CD4-positive, alpha-beta T cell treated with Interleukin-2 at 100 ng/mL for 4 hours (primary cell): ENCODE measurements around the gene ACER3.
"Not testable (repeated sequence)": the region's sequence is repeated elsewhere in the genome, so short reads cannot be mapped to it uniquely, and the experiment has no call there.

ENCODE experiments used
- DNase-seq: peaks from one replicate; pipeline ENCODE4 v3.0.0-alpha.2; 2020; ENCODE audit warnings: low spot score

Gene ACER3

GRCh38 chr11:77059806-77060205 lies 199.1 kb downstream of the ACER3 start:
- no peak for DNase-seq

- no peak for DNase-seq
Observed at GRCh38 chr11:77060234-77060633, 199.5 kb downstream of the ACER3 start.

GRCh38 chr11:77061258-77061657 lies 200.5 kb downstream of the ACER3 start:
- DNase-seq, result not testable (repeated sequence)

- DNase-seq, result no peak
Observed at GRCh38 chr11:77062924-77063323, 202.2 kb downstream of the ACER3 start.

GRCh38 chr11:77063407-77063806 lies 202.7 kb downstream of the ACER3 start:
- DNase-seq, result no peak

GRCh38 chr11:77063861-77064260 lies 203.1 kb downstream of the ACER3 start:
- DNase-seq, result no peak

- no peak for DNase-seq
Observed at GRCh38 chr11:77064648-77065217, 204.0 kb downstream of the ACER3 start.

GRCh38 chr11:77065878-77066228 lies 205.1 kb downstream of the ACER3 start:
- no peak for DNase-seq

GRCh38 chr11:77066229-77067042 lies 205.7 kb downstream of the ACER3 start, which contains the start of gene CAPN5:
CAPN5 (plus strand) TSS chr11:77066971; CDS start chr11:77084887, 17,916 bp downstream.
- DNase-seq, result peak; percentile 86

- no peak for DNase-seq
Observed at GRCh38 chr11:77067861-77068443, 207.2 kb downstream of the ACER3 start.

- no peak for DNase-seq
Observed at GRCh38 chr11:77068457-77069335, 208.0 kb downstream of the ACER3 start.

GRCh38 chr11:77069336-77069968 lies 208.7 kb downstream of the ACER3 start:
- DNase-seq, result no peak

- DNase-seq, result no peak
Observed at GRCh38 chr11:77069969-77070582, 209.4 kb downstream of the ACER3 start.

- no peak for DNase-seq
Observed at GRCh38 chr11:77071077-77071476, 210.4 kb downstream of the ACER3 start.

GRCh38 chr11:77071671-77072605 lies 211.2 kb downstream of the ACER3 start:
- DNase-seq, result no peak

- no peak for DNase-seq
Observed at GRCh38 chr11:77072851-77073327, 212.2 kb downstream of the ACER3 start.

- DNase-seq, result no peak
Observed at GRCh38 chr11:77073328-77074001, 212.7 kb downstream of the ACER3 start.

- no peak for DNase-seq
Observed at GRCh38 chr11:77074205-77074604, 213.5 kb downstream of the ACER3 start.

- no peak for DNase-seq
Observed at GRCh38 chr11:77074626-77075221, 214.0 kb downstream of the ACER3 start.
